Liver (tissue), 3 donors: ENCODE data around the gene FAT2.

Source experiments
- EGR1 ChIP-seq, 2 donors: IDR thresholded peaks; 2 replicates each; pipeline ENCODE4 v1.6.1; 2016 to 2018; ENCODE audit warnings: antibody characterized with exemption in 2 of 2, low read depth in 2 of 2
- GABPA ChIP-seq, 2 donors: IDR thresholded peaks in 1 of 2; conservative IDR thresholded peaks in 1 of 2; 2 replicates each; pipeline ENCODE4 v1.6.1; 2016; ENCODE audit warnings: antibody characterized with exemption in 2 of 2, mild to moderate bottlenecking in 1 of 2, moderate library complexity in 1 of 2
- HNF4G ChIP-seq: IDR thresholded peaks from 2 replicates; pipeline ENCODE4 v1.6.1; 2016; ENCODE audit warnings: antibody characterized with exemption
- NR2F2 ChIP-seq: IDR thresholded peaks from 2 replicates; pipeline ENCODE4 v1.6.1; 2016; ENCODE audit warnings: antibody characterized with exemption
- RXRA ChIP-seq, 2 donors: IDR thresholded peaks; 2 replicates each; pipeline ENCODE4 v1.6.1; 2017 to 2018; ENCODE audit warnings: antibody characterized with exemption in 2 of 2, mild to moderate bottlenecking in 1 of 2
- TAF1 ChIP-seq: conservative IDR thresholded peaks from 2 replicates; pipeline ENCODE4 v1.6.1; 2016; ENCODE audit warnings: antibody characterized with exemption, mild to moderate bottlenecking
- YY1 ChIP-seq: IDR thresholded peaks from 2 replicates; pipeline ENCODE4 v1.6.1; 2016; ENCODE audit warnings: antibody characterized with exemption, mild to moderate bottlenecking
- TF ChIP-seq, protein P1 (sequence below): IDR thresholded peaks from 2 replicates; pipeline ENCODE4 v1.6.1; 2016; ENCODE audit warnings: antibody characterized with exemption
- TF ChIP-seq, protein P2 (sequence below): fragments of 150-350 bp; IDR thresholded peaks from 2 replicates; pipeline ENCODE4 v1.5.1; 2017; ENCODE audit warnings: improper control_type of control experiment, low read depth, low read length; ENCODE audit not compliant: missing input control
- TF ChIP-seq, protein P3 (sequence below): IDR thresholded peaks from 2 replicates; pipeline ENCODE4 v1.6.1; 2016; ENCODE audit warnings: antibody characterized with exemption, mild to moderate bottlenecking
- donor health status: healthy.
- donor health status: healthy.

DNA sequence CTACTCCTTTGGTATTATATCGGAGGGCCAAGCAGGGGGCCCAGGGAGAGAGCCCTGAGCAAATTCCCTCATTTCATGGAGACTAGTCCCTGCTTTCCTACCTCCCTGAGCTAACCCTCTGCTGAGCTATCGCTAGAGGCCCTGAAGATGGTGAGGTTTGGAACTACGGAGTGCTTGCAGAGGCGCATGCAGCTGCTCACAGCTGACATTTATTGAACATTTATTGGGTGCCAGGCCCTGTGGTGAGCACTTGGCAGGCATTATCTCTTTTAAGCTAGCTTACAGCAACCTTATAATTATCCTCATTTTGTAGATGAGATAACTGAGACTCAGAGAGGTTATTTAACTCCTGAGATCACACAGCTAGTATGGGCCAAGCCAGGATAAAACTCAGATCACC is 9.8 kb downstream of the FAT2 start:
- TF ChIP-seq TAF1 = no peak
- no peak for TF ChIP-seq YY1
- TF ChIP-seq, protein P1, sequence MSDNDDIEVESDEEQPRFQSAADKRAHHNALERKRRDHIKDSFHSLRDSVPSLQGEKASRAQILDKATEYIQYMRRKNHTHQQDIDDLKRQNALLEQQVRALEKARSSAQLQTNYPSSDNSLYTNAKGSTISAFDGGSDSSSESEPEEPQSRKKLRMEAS = no peak
- TF ChIP-seq, protein P2, sequence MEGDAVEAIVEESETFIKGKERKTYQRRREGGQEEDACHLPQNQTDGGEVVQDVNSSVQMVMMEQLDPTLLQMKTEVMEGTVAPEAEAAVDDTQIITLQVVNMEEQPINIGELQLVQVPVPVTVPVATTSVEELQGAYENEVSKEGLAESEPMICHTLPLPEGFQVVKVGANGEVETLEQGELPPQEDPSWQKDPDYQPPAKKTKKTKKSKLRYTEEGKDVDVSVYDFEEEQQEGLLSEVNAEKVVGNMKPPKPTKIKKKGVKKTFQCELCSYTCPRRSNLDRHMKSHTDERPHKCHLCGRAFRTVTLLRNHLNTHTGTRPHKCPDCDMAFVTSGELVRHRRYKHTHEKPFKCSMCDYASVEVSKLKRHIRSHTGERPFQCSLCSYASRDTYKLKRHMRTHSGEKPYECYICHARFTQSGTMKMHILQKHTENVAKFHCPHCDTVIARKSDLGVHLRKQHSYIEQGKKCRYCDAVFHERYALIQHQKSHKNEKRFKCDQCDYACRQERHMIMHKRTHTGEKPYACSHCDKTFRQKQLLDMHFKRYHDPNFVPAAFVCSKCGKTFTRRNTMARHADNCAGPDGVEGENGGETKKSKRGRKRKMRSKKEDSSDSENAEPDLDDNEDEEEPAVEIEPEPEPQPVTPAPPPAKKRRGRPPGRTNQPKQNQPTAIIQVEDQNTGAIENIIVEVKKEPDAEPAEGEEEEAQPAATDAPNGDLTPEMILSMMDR = no peak
- no peak for TF ChIP-seq NR2F2
- TF ChIP-seq GABPA (IDR thresholded peaks at IDR 0.05 in 1 of 2, conservative IDR thresholded peaks at IDR 0.05 in 1 of 2) = no peak
- TF ChIP-seq, protein P3, sequence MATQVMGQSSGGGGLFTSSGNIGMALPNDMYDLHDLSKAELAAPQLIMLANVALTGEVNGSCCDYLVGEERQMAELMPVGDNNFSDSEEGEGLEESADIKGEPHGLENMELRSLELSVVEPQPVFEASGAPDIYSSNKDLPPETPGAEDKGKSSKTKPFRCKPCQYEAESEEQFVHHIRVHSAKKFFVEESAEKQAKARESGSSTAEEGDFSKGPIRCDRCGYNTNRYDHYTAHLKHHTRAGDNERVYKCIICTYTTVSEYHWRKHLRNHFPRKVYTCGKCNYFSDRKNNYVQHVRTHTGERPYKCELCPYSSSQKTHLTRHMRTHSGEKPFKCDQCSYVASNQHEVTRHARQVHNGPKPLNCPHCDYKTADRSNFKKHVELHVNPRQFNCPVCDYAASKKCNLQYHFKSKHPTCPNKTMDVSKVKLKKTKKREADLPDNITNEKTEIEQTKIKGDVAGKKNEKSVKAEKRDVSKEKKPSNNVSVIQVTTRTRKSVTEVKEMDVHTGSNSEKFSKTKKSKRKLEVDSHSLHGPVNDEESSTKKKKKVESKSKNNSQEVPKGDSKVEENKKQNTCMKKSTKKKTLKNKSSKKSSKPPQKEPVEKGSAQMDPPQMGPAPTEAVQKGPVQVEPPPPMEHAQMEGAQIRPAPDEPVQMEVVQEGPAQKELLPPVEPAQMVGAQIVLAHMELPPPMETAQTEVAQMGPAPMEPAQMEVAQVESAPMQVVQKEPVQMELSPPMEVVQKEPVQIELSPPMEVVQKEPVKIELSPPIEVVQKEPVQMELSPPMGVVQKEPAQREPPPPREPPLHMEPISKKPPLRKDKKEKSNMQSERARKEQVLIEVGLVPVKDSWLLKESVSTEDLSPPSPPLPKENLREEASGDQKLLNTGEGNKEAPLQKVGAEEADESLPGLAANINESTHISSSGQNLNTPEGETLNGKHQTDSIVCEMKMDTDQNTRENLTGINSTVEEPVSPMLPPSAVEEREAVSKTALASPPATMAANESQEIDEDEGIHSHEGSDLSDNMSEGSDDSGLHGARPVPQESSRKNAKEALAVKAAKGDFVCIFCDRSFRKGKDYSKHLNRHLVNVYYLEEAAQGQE = no peak
- TF ChIP-seq EGR1 (IDR thresholded peaks at IDR 0.05; ENCODE audit: low read depth in 2 of 2) = no peak
- TF ChIP-seq RXRA (IDR thresholded peaks at IDR 0.05) = no peak
- TF ChIP-seq HNF4G = no peak
